ENCODE results near the gene SCML1. TPM values are rescaled to one million over a fixed set of nuclear protein-coding genes. Genes with fewer than 3 reads are reported as not detected.
A peak's percentile ranks its signal among the peaks of the same experiment; 100 is the strongest.

Gene SCML1
- total and polyA plus RNA-seq, 2 donors (not counting 1 experiment from before 2014, with no cell fraction given) = 11.4 to 22.7 TPM

GRCh38 chrX:17743913-17744312 is 6.6 kb downstream of the SCML1 start:
- Histone ChIP-seq H3K79me2 (ENCODE audit: control insufficient read depth, insufficient read depth, low read length) (peaks cover 24% of the 10 kb centered on the region), H3K4me1 (ENCODE audit: control insufficient read depth, extremely low read depth, insufficient read depth, low read length) (no peaks in the 10 kb centered on the region), H3K27ac (ENCODE audit: insufficient read depth, low read length) (no peak overlapping the region), H4K20me1 (ENCODE audit: control insufficient read depth, extremely low read depth, insufficient read depth, low read length) (no peaks in the 10 kb centered on the region), H2AFZ (ENCODE audit: low read length) (no peak overlapping the region), H3K4me3 (replicated peaks in 1 of 4; ENCODE audit: control extremely low read depth in 1 of 4, insufficient read depth in 1 of 4, low read depth in 3 of 4, low read length in 4 of 4) (no peak overlapping the region), H3K4me2 (ENCODE audit: extremely low read depth, insufficient read depth, low read length) (no peak overlapping the region), H3K27me3 (ENCODE audit: control insufficient read depth, insufficient read depth, low read length) (no peaks in the 10 kb centered on the region), H3K9ac (ENCODE audit: insufficient read depth, low read length) (no peak overlapping the region), H3K36me3 (ENCODE audit: control insufficient read depth, insufficient read depth, low read length) (no peaks in the 10 kb centered on the region), H3K9me3 (ENCODE audit: control insufficient read depth, insufficient read depth, low read depth, low read length) (no peaks in the 10 kb centered on the region)
- no peak for TF ChIP-seq EZH2 (IDR thresholded peaks at IDR 0.05; ENCODE audit: low read length, missing control alignments)
- no peak for TF ChIP-seq CTCF (conservative IDR thresholded peaks at IDR 0.05 in 1 of 2, IDR thresholded peaks at IDR 0.05 in 1 of 2; ENCODE audit: low read depth in 1 of 2, low read length in 2 of 2)
- peak in 1 of 2 donors; percentile 6 for DNase-seq (ENCODE audit: low read depth in 2 of 2)

GRCh38 chrX:17744896-17745523 is 7.7 kb downstream of the SCML1 start:
- Histone ChIP-seq H2AFZ (ENCODE audit: low read length) (no peak overlapping the region), H3K9ac (ENCODE audit: insufficient read depth, low read length) (no peak overlapping the region), H3K36me3 (ENCODE audit: control insufficient read depth, insufficient read depth, low read length) (peaks cover 1% of the 10 kb centered on the region), H3K4me3 (replicated peaks in 1 of 4; ENCODE audit: control extremely low read depth in 1 of 4, insufficient read depth in 1 of 4, low read depth in 3 of 4, low read length in 4 of 4) (no peak overlapping the region), H3K4me1 (ENCODE audit: control insufficient read depth, extremely low read depth, insufficient read depth, low read length) (no peaks in the 10 kb centered on the region), H3K27me3 (ENCODE audit: control insufficient read depth, insufficient read depth, low read length) (no peaks in the 10 kb centered on the region), H3K9me3 (ENCODE audit: control insufficient read depth, insufficient read depth, low read depth, low read length) (no peaks in the 10 kb centered on the region), H3K79me2 (ENCODE audit: control insufficient read depth, insufficient read depth, low read length) (peaks cover 17% of the 10 kb centered on the region), H4K20me1 (ENCODE audit: control insufficient read depth, extremely low read depth, insufficient read depth, low read length) (no peaks in the 10 kb centered on the region), H3K27ac (ENCODE audit: insufficient read depth, low read length) (no peak overlapping the region), H3K4me2 (ENCODE audit: extremely low read depth, insufficient read depth, low read length) (no peak overlapping the region)
- DNase-seq (ENCODE audit: low read depth in 2 of 2) = peak in 1 of 2 donors; percentile 34
- TF ChIP-seq CTCF (conservative IDR thresholded peaks at IDR 0.05 in 1 of 2, IDR thresholded peaks at IDR 0.05 in 1 of 2; ENCODE audit: low read depth in 1 of 2, low read length in 2 of 2) (peak in 1 of 2 donors; percentile 28), EZH2 (IDR thresholded peaks at IDR 0.05; ENCODE audit: low read length, missing control alignments) (no peak)

GRCh38 chrX:17747692-17748091 is 10.4 kb downstream of the SCML1 start:
- no peak overlapping the region for H3K9ac ChIP-seq (ENCODE audit: insufficient read depth, low read length)
- no peaks in the 10 kb centered on the region for H3K27me3 ChIP-seq (ENCODE audit: control insufficient read depth, insufficient read depth, low read length)
- no peak overlapping the region for H2AFZ ChIP-seq (ENCODE audit: low read length)
- no peaks in the 10 kb centered on the region for H4K20me1 ChIP-seq (ENCODE audit: control insufficient read depth, extremely low read depth, insufficient read depth, low read length)
- H3K9me3 ChIP-seq (ENCODE audit: control insufficient read depth, insufficient read depth, low read depth, low read length) = no peaks in the 10 kb centered on the region
- no peaks in the 10 kb centered on the region for H3K79me2 ChIP-seq (ENCODE audit: control insufficient read depth, insufficient read depth, low read length)
- TF ChIP-seq EZH2 (IDR thresholded peaks at IDR 0.05; ENCODE audit: low read length, missing control alignments) = no peak
- no peak for TF ChIP-seq CTCF (conservative IDR thresholded peaks at IDR 0.05 in 1 of 2, IDR thresholded peaks at IDR 0.05 in 1 of 2; ENCODE audit: low read depth in 1 of 2, low read length in 2 of 2)
- DNase-seq (ENCODE audit: low read depth in 2 of 2) = no peak
- H3K4me3 ChIP-seq (replicated peaks in 1 of 4; ENCODE audit: control extremely low read depth in 1 of 4, insufficient read depth in 1 of 4, low read depth in 3 of 4, low read length in 4 of 4) = no peak overlapping the region
- peaks cover 2% of the 10 kb centered on the region for H3K36me3 ChIP-seq (ENCODE audit: control insufficient read depth, insufficient read depth, low read length)
- H3K4me2 ChIP-seq (ENCODE audit: extremely low read depth, insufficient read depth, low read length) = no peak overlapping the region
- no peaks in the 10 kb centered on the region for H3K4me1 ChIP-seq (ENCODE audit: control insufficient read depth, extremely low read depth, insufficient read depth, low read length)
- no peak overlapping the region for H3K27ac ChIP-seq (ENCODE audit: insufficient read depth, low read length)

All from fibroblast of lung (primary cell).